ENCODE data around the gene STAP2.

GRCh38 chr19:4363571-4364304 lies 25.1 kb upstream of the STAP2 start:
- TF ChIP-seq TARDBP (IDR thresholded peaks at IDR 0.05) (no peak), LEF1 (IDR thresholded peaks at IDR 0.05; ENCODE audit: borderline replicate concordance) (no peak), SP1 (IDR thresholded peaks at IDR 0.05) (no peak), SUZ12 (IDR thresholded peaks at IDR 0.05) (no peak), ZNF384 (IDR thresholded peaks at IDR 0.05) (no peak), FOXK2 (IDR thresholded peaks at IDR 0.05) (no peak), HDGF (IDR thresholded peaks at IDR 0.05; ENCODE audit: borderline replicate concordance) (no peak), FOXM1 (IDR thresholded peaks at IDR 0.05; ENCODE audit: borderline replicate concordance) (no peak), BHLHE40 (IDR thresholded peaks at IDR 0.05; ENCODE audit: borderline replicate concordance) (no peak)

Data from HEK293T (cell line).